Activated CD4-positive, alpha-beta memory T cell treated with anti-CD3 and anti-CD28 coated beads for 36 hours (primary cell): ENCODE data around the gene DNAH10. TPM values are rescaled to one million over a fixed set of nuclear protein-coding genes. Genes with fewer than 3 reads are reported as not detected.

Experiments used
- CTCF ChIA-PET: fragments of 350-600 bp; sonication (Branson Sonifier 250); formaldehyde crosslinking; loops from one replicate; lab custom pipeline; 2021; ENCODE audit warnings: antibody characterized with exemption, inconsistent platforms; lab: Charles Lee
- POLR2A ChIA-PET: fragments of 350-600 bp; sonication (Branson Sonifier 250); formaldehyde crosslinking; loops from one replicate; lab custom pipeline; 2021; ENCODE audit warnings: antibody characterized with exemption; lab: Charles Lee
- DNase-seq: peaks from one replicate; pipeline ENCODE4 v3.0.0-alpha.2; 2020
- H3K27ac Mint-ChIP-seq: one replicate; pipeline ENCODE4 v1.8.0; 2021; ENCODE audit warnings: mixed read lengths
- H3K27me3 Mint-ChIP-seq: one replicate; pipeline ENCODE4 v1.8.0; 2021; ENCODE audit warnings: mixed read lengths
- H3K36me3 Mint-ChIP-seq: one replicate; pipeline ENCODE4 v1.8.0; 2021; ENCODE audit warnings: mixed read lengths
- H3K4me1 Mint-ChIP-seq: one replicate; pipeline ENCODE4 v1.8.0; 2021; ENCODE audit warnings: low read depth, mixed read lengths
- H3K4me3 Mint-ChIP-seq: one replicate; pipeline ENCODE4 v1.8.0; 2021; ENCODE audit warnings: mild to moderate bottlenecking, mixed read lengths
- H3K9me3 Mint-ChIP-seq: one replicate; pipeline ENCODE4 v1.8.0; 2021; ENCODE audit warnings: mixed read lengths
- intact Hi-C: fragments of 100-400 bp; cut with micrococcal nuclease; formaldehyde crosslinking; loops from one replicate; pipeline ENCODE4 v1.15.1; 2023
- total RNA-seq, 2 experiments: library from RNA; stranded (reverse); gene quantifications; one replicate each; pipeline ENCODE4 v1.2.3, GENCODE V29; 2021

DNAH10 gene
- total RNA-seq, 2 experiments from 2014 or later, result 0.10 to 0.19 TPM

- CTCF ChIA-PET, result no interaction called here
- no peak overlapping the region for H3K4me3 Mint-ChIP-seq
- POLR2A ChIA-PET, result no interaction called here
Measured at GRCh38 chr12:123934829-123935228, 172.7 kb downstream of the DNAH10 start.

DNA sequence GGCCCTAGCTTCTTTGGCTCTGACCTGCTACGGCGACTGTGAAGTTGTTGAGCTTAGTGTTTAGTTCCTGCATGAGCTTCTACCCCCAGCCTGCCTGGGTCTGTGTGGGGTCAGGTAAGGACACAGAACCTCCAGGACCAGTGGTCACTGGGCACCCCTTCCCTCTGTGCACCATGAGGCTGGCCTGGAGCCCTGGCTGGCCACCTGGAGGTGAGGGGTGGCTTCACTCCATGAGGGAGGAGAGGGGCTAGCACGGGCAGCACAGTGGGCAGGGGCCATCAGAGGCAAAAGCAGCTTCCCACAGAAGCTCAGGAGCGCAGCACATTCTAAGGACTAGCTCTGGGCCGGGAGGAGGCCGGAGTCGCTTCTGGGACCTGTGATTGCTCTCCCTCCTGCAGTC lies 173.9 kb downstream of the DNAH10 start:
- peaks cover 6% of the 10 kb centered on the region for H3K36me3 Mint-ChIP-seq
- intact Hi-C loops, result no loop called here
- no peak overlapping the region for H3K27ac Mint-ChIP-seq
- ChIA-PET POLR2A (no interaction called here), CTCF (interaction anchor here (0.7 kb wide), 1 partner anchor 30 kb away, joined by 3 read pairs; no protein-coding TSS in a partner anchor)
- no peak overlapping the region for H3K4me3 Mint-ChIP-seq
- peaks cover 33% of the 10 kb centered on the region for H3K4me1 Mint-ChIP-seq
- no peaks in the 10 kb centered on the region for H3K9me3 Mint-ChIP-seq
- no peaks in the 10 kb centered on the region for H3K27me3 Mint-ChIP-seq
- DNase-seq, result no peak

More at GRCh38 chr12:123934829-123935228, 172.7 kb downstream of the DNAH10 start:
- Mint-ChIP-seq H3K4me1 (peaks cover 33% of the 10 kb centered on the region), H3K36me3 (peaks cover 6% of the 10 kb centered on the region), H3K9me3 (no peaks in the 10 kb centered on the region), H3K27me3 (no peaks in the 10 kb centered on the region), H3K27ac (no peak overlapping the region)
- intact Hi-C loops, result no loop called here
- DNase-seq, result no peak

- POLR2A ChIA-PET, result no interaction called here
- DNase-seq, result no peak
Measured at GRCh38 chr12:123936471-123936870, 174.4 kb downstream of the DNAH10 start.

DNA sequence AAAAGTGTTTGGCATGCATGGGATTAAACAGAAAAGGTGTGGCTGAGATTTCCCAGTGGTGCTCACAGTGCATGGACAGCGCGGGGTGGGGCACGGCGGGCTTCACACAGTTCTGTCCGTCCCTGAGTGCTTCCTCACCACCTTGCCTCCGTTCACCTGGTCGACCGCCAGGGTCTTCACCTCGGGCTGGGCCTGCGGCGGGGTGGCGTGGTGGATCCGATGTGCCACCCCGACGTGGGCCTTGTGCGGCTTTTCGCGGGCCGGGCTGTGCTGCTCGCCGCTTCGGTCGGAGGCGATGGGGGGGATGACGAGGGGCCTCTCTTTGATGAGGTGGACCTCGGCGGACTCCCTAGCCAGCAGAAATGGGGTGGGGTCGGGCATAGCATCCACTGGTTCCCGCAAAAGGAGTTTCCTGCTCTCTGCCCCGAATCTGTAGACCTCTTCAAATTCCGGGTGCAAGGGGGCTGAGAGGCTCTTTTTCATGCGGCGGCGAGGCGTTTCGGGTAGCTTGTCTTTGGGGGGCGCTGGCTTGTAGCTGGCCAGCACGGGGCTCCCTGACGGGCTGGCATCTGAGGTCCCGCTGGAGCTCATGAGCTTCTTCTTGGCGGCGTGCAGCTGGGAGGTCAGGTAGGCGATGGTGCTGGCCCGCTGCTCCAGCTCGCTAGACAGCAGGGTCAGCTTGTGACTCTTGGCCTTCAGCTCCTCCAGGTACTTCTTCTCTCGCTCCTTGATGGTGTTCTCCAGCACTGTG lies 175.0 kb downstream of the DNAH10 start:
- ChIA-PET CTCF (interaction anchor here (0.6 to 3.0 kb wide), 10 partner anchors 9 to 124 kb away, joined by 3 to 21 read pairs (median 3); no protein-coding TSS in a partner anchor), POLR2A (no interaction called here)
- Mint-ChIP-seq H3K9me3 (peaks cover 4% of the 10 kb centered on the region), H3K4me1 (peaks cover 26% of the 10 kb centered on the region), H3K4me3 (peak overlapping the region; percentile 66), H3K27me3 (no peaks in the 10 kb centered on the region), H3K36me3 (peaks cover 13% of the 10 kb centered on the region), H3K27ac (peak overlapping the region; percentile 80)
- DNase-seq, result no peak
- intact Hi-C loops, result no loop called here

More at GRCh38 chr12:123936471-123936870, 174.4 kb downstream of the DNAH10 start:
- no peak overlapping the region for H3K27ac Mint-ChIP-seq
- H3K4me3 Mint-ChIP-seq, result peak overlapping the region; percentile 13
- H3K9me3 Mint-ChIP-seq, result no peaks in the 10 kb centered on the region
- no peaks in the 10 kb centered on the region for H3K27me3 Mint-ChIP-seq
- intact Hi-C loops, result no loop called here
- H3K4me1 Mint-ChIP-seq, result peaks cover 32% of the 10 kb centered on the region
- H3K36me3 Mint-ChIP-seq, result peaks cover 7% of the 10 kb centered on the region
- CTCF ChIA-PET, result interaction anchor here (0.7 kb wide), 1 partner anchor 30 kb away, joined by 3 read pairs; no protein-coding TSS in a partner anchor

DNA sequence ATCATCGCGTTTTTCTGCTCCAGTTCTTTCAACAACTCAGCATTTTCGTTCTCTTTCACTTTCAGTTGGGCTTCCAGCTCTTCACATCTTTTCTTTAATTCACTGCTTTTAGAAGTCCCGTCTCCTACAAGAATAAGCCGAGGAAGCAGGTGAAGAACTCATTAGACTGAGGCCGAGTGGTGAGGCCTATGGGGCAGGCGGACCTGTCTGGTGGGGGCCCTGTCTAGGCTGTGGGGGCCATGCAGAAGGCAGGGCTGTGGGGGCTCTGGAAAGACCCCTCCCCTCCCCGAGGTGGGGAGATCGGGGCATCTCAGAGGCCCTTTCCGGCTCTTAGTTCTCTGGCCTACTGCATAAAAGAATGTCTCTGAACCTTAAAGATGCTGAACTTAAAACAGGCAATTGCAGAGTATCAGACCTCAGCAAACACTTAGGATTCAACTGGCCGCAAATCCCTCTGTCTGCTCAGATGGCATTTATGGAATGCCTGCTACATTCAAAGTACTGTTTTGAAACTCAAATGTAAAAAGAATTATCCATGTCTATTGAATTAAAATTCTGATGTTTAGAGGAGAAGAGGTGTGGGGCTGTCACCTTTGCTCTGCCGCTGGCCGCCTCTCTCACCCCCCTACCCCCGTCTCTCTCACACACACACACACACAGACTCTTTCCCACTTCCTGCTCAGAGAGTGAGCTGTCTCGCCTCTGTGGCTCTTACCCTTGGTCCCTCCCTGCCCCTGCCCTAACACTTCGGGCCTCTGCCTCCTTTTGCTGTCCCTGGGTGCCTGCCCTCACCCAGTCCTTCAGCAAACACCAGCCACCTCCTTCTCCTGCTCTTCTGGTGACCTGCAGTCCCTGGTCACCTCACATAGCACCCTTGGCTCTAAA lies 175.8 kb downstream of the DNAH10 start:
- Mint-ChIP-seq H3K27ac (peak overlapping the region; percentile 80), H3K9me3 (peaks cover 8% of the 10 kb centered on the region), H3K4me3 (peak overlapping the region; percentile 66), H3K27me3 (no peaks in the 10 kb centered on the region), H3K36me3 (peaks cover 21% of the 10 kb centered on the region), H3K4me1 (peaks cover 20% of the 10 kb centered on the region)
- DNase-seq, result peak; percentile 73
- ChIA-PET POLR2A (no interaction called here), CTCF (interaction anchor here (0.6 to 3.0 kb wide), 15 partner anchors 10 to 220 kb away, joined by 3 to 21 read pairs (median 3); no protein-coding TSS in a partner anchor)
- intact Hi-C loops, result loop anchor here (2.0 kb wide), 2 partner anchors 33 to 35 kb away; partner anchors contain the start of genes CCDC92 and ZNF664

DNA sequence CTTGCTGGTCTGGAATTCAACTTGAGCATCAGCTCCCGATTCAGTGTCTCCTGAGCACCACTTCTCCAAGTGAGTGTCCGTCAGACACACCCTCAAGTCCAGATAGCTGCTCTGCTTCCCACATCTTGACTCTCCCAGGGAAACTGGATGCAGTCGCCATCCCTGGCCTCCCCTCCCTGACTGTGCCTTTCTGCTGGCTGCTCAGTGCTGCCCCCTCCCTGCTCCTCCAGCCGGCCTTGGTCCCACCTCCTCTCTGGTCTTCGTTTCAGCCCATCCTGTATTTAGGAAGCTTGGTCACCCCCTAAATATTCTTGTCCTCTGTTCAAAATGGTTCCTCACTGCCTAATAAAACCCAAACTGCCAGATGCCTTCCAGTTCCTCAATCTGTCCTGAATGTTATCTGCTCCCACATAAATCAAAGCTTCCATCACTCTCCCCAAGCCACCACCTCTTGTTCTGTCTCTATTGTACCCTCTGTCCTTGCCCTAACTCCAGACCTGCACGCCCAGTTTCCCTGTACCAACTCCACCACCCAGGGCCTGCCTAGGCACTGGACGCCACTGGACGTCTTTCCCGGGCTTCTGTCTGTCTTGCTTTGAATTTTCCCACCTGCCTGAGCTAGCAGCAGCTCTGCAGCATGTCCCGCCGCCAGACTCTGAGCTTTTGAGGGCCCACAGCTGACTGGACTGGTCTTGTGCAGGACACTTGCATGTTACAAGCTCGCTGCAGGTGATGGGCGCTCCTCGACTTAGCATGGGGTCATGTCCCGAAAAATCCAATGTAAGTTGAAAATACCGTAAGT lies 176.8 kb downstream of the DNAH10 start:
- POLR2A ChIA-PET, result no interaction called here
- H3K4me1 Mint-ChIP-seq, result peaks cover 20% of the 10 kb centered on the region
- peak; percentile 38 for DNase-seq
- peaks cover 21% of the 10 kb centered on the region for H3K36me3 Mint-ChIP-seq
- CTCF ChIA-PET, result interaction anchor here (0.6 to 3.0 kb wide), 10 partner anchors 11 to 221 kb away, joined by 3 to 21 read pairs (median 3); no protein-coding TSS in a partner anchor
- H3K27ac Mint-ChIP-seq, result peak overlapping the region; percentile 80
- H3K9me3 Mint-ChIP-seq, result peaks cover 8% of the 10 kb centered on the region
- H3K27me3 Mint-ChIP-seq, result no peaks in the 10 kb centered on the region
- peak overlapping the region; percentile 66 for H3K4me3 Mint-ChIP-seq
- intact Hi-C loops, result loop anchor here (2.0 kb wide), 2 partner anchors 34 kb away; partner anchors contain the start of genes CCDC92 and ZNF664

- ChIA-PET CTCF (interaction anchor here (0.9 to 3.0 kb wide), 3 partner anchors 22 to 44 kb away, joined by 3 to 21 read pairs (median 5); no protein-coding TSS in a partner anchor), POLR2A (no interaction called here)
Measured at GRCh38 chr12:123939716-123940626, 177.9 kb downstream of the DNAH10 start.

DNA sequence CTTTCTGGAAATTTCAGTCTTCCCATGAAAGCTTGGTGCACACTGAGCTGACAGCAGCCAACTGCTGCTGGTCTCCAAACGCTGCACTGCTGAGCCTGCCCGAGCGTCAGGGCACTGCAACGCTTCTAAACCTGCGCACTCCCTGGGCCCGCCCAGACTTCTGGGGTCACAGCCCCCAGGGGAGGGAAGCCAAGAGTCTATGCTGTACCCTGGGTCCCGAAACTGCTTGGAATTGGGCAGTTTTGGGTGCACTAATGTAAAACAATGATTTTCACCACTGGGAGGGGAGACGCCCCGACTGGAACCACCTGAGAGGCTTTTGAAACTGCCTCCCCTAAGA lies 178.5 kb downstream of the DNAH10 start:
- H3K4me3 Mint-ChIP-seq, result no peak overlapping the region

More at GRCh38 chr12:123939716-123940626, 177.9 kb downstream of the DNAH10 start:
- Mint-ChIP-seq H3K4me3 (no peak overlapping the region), H3K36me3 (peaks cover 25% of the 10 kb centered on the region), H3K27me3 (no peaks in the 10 kb centered on the region), H3K4me1 (peaks cover 20% of the 10 kb centered on the region), H3K9me3 (peaks cover 8% of the 10 kb centered on the region), H3K27ac (no peak overlapping the region)
- intact Hi-C loops, result loop anchor here (2.0 kb wide), 2 partner anchors 33 to 35 kb away; partner anchors contain the start of genes CCDC92 and ZNF664
- no peak for DNase-seq

GRCh38 chr12:123941000-123941399 lies 178.9 kb downstream of the DNAH10 start:
- H3K4me1 Mint-ChIP-seq, result peaks cover 20% of the 10 kb centered on the region
- POLR2A ChIA-PET, result no interaction called here
- no peak overlapping the region for H3K27ac Mint-ChIP-seq
- CTCF ChIA-PET, result interaction anchor here (1.5 kb wide), 1 partner anchor 36 kb away, joined by 3 read pairs; no protein-coding TSS in a partner anchor
- H3K9me3 Mint-ChIP-seq, result peaks cover 8% of the 10 kb centered on the region
- no peak overlapping the region for H3K4me3 Mint-ChIP-seq
- H3K36me3 Mint-ChIP-seq, result peaks cover 25% of the 10 kb centered on the region
- no peak for DNase-seq
- H3K27me3 Mint-ChIP-seq, result no peaks in the 10 kb centered on the region
- intact Hi-C loops, result no loop called here

More for the DNA sequence above, 178.5 kb downstream of the DNAH10 start:
- Mint-ChIP-seq H3K9me3 (peaks cover 8% of the 10 kb centered on the region), H3K36me3 (peaks cover 25% of the 10 kb centered on the region), H3K27me3 (no peaks in the 10 kb centered on the region), H3K27ac (no peak overlapping the region), H3K4me1 (peaks cover 20% of the 10 kb centered on the region)
- DNase-seq, result no peak
- POLR2A ChIA-PET, result no interaction called here
- intact Hi-C loops, result no loop called here
- CTCF ChIA-PET, result interaction anchor here (0.9 to 1.5 kb wide), 2 partner anchors 35 to 43 kb away, joined by 3 read pairs; no protein-coding TSS in a partner anchor

DNA sequence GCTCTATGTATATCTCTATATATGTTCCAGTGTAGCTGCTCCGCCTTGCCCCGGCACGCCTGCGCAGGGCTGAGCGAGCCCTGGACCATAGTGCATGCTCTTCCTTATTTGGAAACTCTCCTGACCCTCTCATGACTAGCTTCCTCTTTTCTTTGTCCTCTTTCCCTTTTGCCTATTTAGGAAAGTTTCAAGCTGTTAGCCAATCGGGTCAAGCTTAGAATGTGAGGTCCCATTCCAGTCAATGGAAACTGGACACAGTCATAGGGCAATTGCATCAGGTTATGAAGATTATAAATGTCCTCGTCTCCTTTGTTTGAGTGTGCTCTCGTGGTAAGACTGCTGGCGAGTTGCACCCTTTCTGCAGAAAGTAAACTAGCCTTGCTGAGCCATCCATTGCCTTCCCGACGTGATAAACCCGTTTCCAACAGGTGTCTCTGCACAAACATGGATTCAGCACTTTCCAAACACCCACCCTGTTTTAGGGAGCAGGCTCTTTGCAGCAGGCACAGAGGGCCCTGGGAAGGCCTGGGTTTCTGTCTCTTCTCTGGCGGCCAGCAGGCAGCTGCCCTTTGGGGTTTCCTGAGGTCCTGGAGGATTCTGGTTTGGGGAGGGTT lies 179.6 kb downstream of the DNAH10 start:
- Mint-ChIP-seq H3K27me3 (no peaks in the 10 kb centered on the region), H3K36me3 (peaks cover 23% of the 10 kb centered on the region), H3K4me3 (no peak overlapping the region), H3K4me1 (peaks cover 20% of the 10 kb centered on the region), H3K27ac (no peak overlapping the region), H3K9me3 (peaks cover 8% of the 10 kb centered on the region)
- ChIA-PET POLR2A (no interaction called here), CTCF (interaction anchor here (1.5 kb wide), 1 partner anchor 36 kb away, joined by 3 read pairs; no protein-coding TSS in a partner anchor)
- intact Hi-C loops, result no loop called here
- DNase-seq, result no peak
